Lower leg skin (tissue), 3 donors: ENCODE data around the gene DLST.

ENCODE experiments used
- POLR2A ChIP-seq, 2 donors: fragments of 450-650 bp; IDR thresholded peaks; one replicate each; pipeline ENCODE4 v1.6.1; 2016 to 2017; ENCODE audit warnings: antibody characterized with exemption in 2 of 2, mild to moderate bottlenecking in 1 of 2, moderate library complexity in 1 of 2
- TF ChIP-seq, protein P1 (sequence below), 3 donors: fragments of 450-650 bp; IDR thresholded peaks; one replicate each; pipeline ENCODE4 v1.5.1; 2016; ENCODE audit warnings: antibody characterized with exemption in 3 of 3, mild to moderate bottlenecking in 3 of 3, moderate library complexity in 2 of 3

DNA sequence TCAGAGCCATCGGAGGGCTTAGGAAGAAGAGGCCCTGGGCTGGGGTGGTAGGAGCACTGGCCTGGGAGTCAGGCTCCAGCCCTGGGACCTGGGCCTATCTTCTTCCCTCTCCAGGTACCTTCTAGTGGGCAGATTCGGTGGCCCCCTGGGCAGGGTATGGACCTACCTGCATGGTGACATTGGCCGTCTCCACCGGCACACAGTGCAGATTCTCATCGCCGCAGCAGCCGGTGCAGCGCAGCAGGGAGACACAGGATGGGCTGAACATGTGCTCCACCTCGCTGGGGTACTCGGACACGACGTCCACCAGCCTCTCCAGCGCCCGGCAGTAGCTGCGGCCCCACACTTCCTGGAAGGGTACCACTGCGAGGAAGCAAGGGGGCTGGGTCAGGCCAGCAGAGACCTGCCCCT is 67.5 kb downstream of the DLST start:
- TF ChIP-seq, protein P1, sequence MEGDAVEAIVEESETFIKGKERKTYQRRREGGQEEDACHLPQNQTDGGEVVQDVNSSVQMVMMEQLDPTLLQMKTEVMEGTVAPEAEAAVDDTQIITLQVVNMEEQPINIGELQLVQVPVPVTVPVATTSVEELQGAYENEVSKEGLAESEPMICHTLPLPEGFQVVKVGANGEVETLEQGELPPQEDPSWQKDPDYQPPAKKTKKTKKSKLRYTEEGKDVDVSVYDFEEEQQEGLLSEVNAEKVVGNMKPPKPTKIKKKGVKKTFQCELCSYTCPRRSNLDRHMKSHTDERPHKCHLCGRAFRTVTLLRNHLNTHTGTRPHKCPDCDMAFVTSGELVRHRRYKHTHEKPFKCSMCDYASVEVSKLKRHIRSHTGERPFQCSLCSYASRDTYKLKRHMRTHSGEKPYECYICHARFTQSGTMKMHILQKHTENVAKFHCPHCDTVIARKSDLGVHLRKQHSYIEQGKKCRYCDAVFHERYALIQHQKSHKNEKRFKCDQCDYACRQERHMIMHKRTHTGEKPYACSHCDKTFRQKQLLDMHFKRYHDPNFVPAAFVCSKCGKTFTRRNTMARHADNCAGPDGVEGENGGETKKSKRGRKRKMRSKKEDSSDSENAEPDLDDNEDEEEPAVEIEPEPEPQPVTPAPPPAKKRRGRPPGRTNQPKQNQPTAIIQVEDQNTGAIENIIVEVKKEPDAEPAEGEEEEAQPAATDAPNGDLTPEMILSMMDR (IDR thresholded peaks at IDR 0.05), result no peak
- TF ChIP-seq POLR2A (IDR thresholded peaks at IDR 0.05), result no peak
